Measurements from ENCODE around the gene OR6S1. TPM values are rescaled to one million over a fixed set of nuclear protein-coding genes. Genes with fewer than 3 reads are reported as not detected.

The OR6S1 gene
- total and polyA plus RNA-seq, 2 of the 8 experiments (the other 6 are each of a cell fraction or from before 2014, with no cell fraction given): not detected

GRCh38 chr14:20679907-20680306 is 38.4 kb upstream of the OR6S1 start:
- no peak for FAIRE-seq

More at GRCh38 chr14:20679907-20680306, 38.4 kb upstream of the OR6S1 start:
- Histone ChIP-seq H3K9ac (replicated peaks in 1 of 4; ENCODE audit: extremely low read depth in 1 of 4, low read depth in 3 of 4, low read length in 3 of 4) (no peak overlapping the region), H2BK15ac (ENCODE audit: low read length) (no peak overlapping the region), H3K14ac (ENCODE audit: insufficient read length) (no peak overlapping the region), H2BK20ac (ENCODE audit: low read length) (no peak overlapping the region), H4K91ac (replicated peaks; ENCODE audit: insufficient read length, low read length) (no peak overlapping the region), H2AFZ (ENCODE audit: low read length) (no peak overlapping the region; the same call in 1 of the 2 replicates), H3K27me3 (replicated peaks in 1 of 4; ENCODE audit: control insufficient read depth in 3 of 4, extremely low read depth in 1 of 4, insufficient read depth in 3 of 4, low read length in 3 of 4) (no peaks in the 10 kb centered on the region), H3K4me1 (replicated peaks in 1 of 4; ENCODE audit: control insufficient read depth in 3 of 4, insufficient read depth in 4 of 4, low read length in 3 of 4) (peaks cover 0 to 9% (median 4%) of the 10 kb centered on the region in 4 experiments; a peak in 5 of 7 replicates), H3K36me3 (ENCODE audit: control insufficient read depth in 2 of 4, insufficient read depth in 4 of 4, low read length in 3 of 4) (no peaks in the 10 kb centered on the region), H4K8ac (ENCODE audit: extremely low read depth, insufficient read depth, low read length) (no peak overlapping the region), H4K5ac (ENCODE audit: insufficient read length, low read depth, low read length) (no peak overlapping the region), H2BK5ac (ENCODE audit: low read depth, low read length) (no peak overlapping the region), H3K79me2 (ENCODE audit: control insufficient read depth in 1 of 2, insufficient read depth in 2 of 2, low read length in 2 of 2) (no peaks in the 10 kb centered on the region), H2AK5ac (ENCODE audit: low read depth, low read length) (no peak overlapping the region), H3K23ac (ENCODE audit: insufficient read length) (no peak overlapping the region), H3K4me3 (ENCODE audit: extremely low read depth in 1 of 4, insufficient read depth in 2 of 4, low read depth in 3 of 4, low read length in 4 of 4) (peak overlapping the region in 1 of 4 experiments; percentile 96; a peak in 2 of 8 replicates), H3K4ac (replicated peaks; ENCODE audit: insufficient read length, low read depth, low read length) (no peak overlapping the region), H3K9me3 (ENCODE audit: insufficient read depth in 2 of 2, low read depth in 1 of 2, low read length in 1 of 2) (no peaks in the 10 kb centered on the region), H3K18ac (ENCODE audit: extremely low read depth, low read length) (no peak overlapping the region), H2BK120ac (replicated peaks; ENCODE audit: low read depth, low read length) (no peak overlapping the region), H3K23me2 (ENCODE audit: low read depth, low read length) (peaks cover 24% of the 10 kb centered on the region), H2BK12ac (ENCODE audit: low read depth, low read length) (no peak overlapping the region), H3K4me2 (ENCODE audit: insufficient read depth in 1 of 2, low read depth in 2 of 2, low read length in 2 of 2) (peak overlapping the region in 1 of 2 experiments; percentile 60; a peak in 1 of 4 replicates), H3K27ac (ENCODE audit: low read depth, low read length) (no peak overlapping the region), H3K79me1 (ENCODE audit: low read depth, low read length) (no peaks in the 10 kb centered on the region), H4K20me1 (replicated peaks in 1 of 2; ENCODE audit: control insufficient read depth in 1 of 2, insufficient read depth in 2 of 2, low read length in 2 of 2) (no peaks in the 10 kb centered on the region), H3K56ac (replicated peaks; ENCODE audit: insufficient read length, low read depth, low read length) (no peak overlapping the region)
- POLR2A ChIA-PET (ENCODE audit: partially characterized antibody): interaction anchor here (0.6 to 2.3 kb wide), 5 partner anchors 15 to 210 kb away, joined by 3 to 8 read pairs (median 6); no protein-coding TSS in a partner anchor
- TF ChIP-seq YY1 (IDR thresholded peaks at IDR 0.05; ENCODE audit: low read depth, low read length) (no peak), ASH2L (IDR thresholded peaks at IDR 0.05; ENCODE audit: low read length) (no peak), RBBP5 (IDR thresholded peaks at IDR 0.05; ENCODE audit: borderline replicate concordance, low read depth, low read length) (no peak), USF2 (IDR thresholded peaks at IDR 0.05; ENCODE audit: low read length) (peak; percentile 79), CHD2 (IDR thresholded peaks at IDR 0.05; ENCODE audit: low read length) (no peak), ATF3 (IDR thresholded peaks at IDR 0.05; ENCODE audit: insufficient read depth, low read depth, low read length) (0 out of 2 replicates have a peak, but pooled peaks have one; percentile 35), CBX5 (IDR thresholded peaks at IDR 0.05; ENCODE audit: low read depth, low read length) (no peak)
- CTCF ChIA-PET (ENCODE audit: partially characterized antibody): interaction anchor here (0.7 to 16.7 kb wide), 10 partner anchors 11 to 179 kb away, joined by 3 to 282 read pairs (median 8); partner anchors contain the start of gene RNASE1
- peak in 1 of 2 experiments; percentile 66 for DNase-seq (ENCODE audit: low read depth in 1 of 2, low spot score in 2 of 2)
- 73% methylated on average over 1 of the region's 1 CpG; no CpG with 5 or more reads in 1 of the 2 experiments for WGBS, 2 experiments (ENCODE audit: extremely low coverage in 1 of 2, insufficient coverage in 1 of 2, insufficient read length in 1 of 2, insufficient replicate concordance in 2 of 2, low coverage in 1 of 2, low lambda C conversion rate in 2 of 2, missing lambda C conversion rate in 1 of 2)
